Upper lobe of left lung (tissue), 4 donors: ENCODE measurements around the gene LANCL3.

ENCODE experiments used
- CTCF ChIP-seq, 6 experiments: fragments of 450-650 bp in 4 of 6; fragments of 200-600 bp in 2 of 6; sonication (generic) in 2 of 6; IDR thresholded peaks; one replicate each; pipeline ENCODE4 v1.5.1; 2016 to 2019; ENCODE audit warnings: antibody characterized with exemption in 6 of 6
- EP300 ChIP-seq, 4 donors: sonication (generic); formaldehyde crosslinking; IDR thresholded peaks; one replicate each; pipeline ENCODE4 v1.5.1; 2017; ENCODE audit warnings: antibody characterized with exemption in 4 of 4, control low read depth in 2 of 4
- POLR2A ChIP-seq, 4 donors: fragments of 450-650 bp; IDR thresholded peaks; one replicate each; pipeline ENCODE4 v1.5.1; 2016 to 2017; ENCODE audit warnings: antibody characterized with exemption in 4 of 4, mild to moderate bottlenecking in 2 of 4
- POLR2AphosphoS5 ChIP-seq, 2 donors: sonication (generic); formaldehyde crosslinking; IDR thresholded peaks; one replicate each; pipeline ENCODE4 v1.5.1; 2017; ENCODE audit warnings: antibody characterized with exemption in 2 of 2

DNA sequence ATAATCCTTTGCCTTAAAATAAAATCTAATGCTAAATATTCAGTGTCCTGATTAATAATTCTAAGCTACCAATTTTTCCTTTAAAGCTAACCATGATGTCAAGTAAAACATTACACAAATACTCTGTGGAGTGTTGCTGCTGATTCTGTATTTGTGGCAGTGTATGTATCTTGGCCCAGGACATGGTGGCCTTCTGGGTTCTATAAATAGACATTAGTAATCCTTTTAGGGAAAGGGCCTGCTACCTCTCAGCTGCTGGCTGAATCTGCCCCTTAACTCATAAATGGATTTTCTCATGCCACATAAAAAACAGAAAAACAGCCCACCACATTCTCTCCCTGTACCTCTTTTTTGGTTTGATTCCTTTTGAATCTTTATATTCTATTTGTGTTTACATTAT is 113.0 kb downstream of the LANCL3 start:
- no peak for TF ChIP-seq CTCF (IDR thresholded peaks at IDR 0.05)
- TF ChIP-seq POLR2AphosphoS5 (IDR thresholded peaks at IDR 0.05): no peak
- no peak for TF ChIP-seq POLR2A (IDR thresholded peaks at IDR 0.05)
- no peak for TF ChIP-seq EP300 (IDR thresholded peaks at IDR 0.05)
